CD8-positive, alpha-beta memory T cell (primary cell): ENCODE measurements around the gene KIF26A. TPM values are rescaled to one million over a fixed set of nuclear protein-coding genes. Genes with fewer than 3 reads are reported as not detected.

ENCODE experiments used
- CTCF ChIA-PET: fragments of 350-600 bp; sonication (Branson Sonifier 250); formaldehyde crosslinking; loops from one replicate; lab custom pipeline; 2021; ENCODE audit warnings: antibody characterized with exemption; lab: Charles Lee
- POLR2A ChIA-PET: fragments of 350-600 bp; sonication (Branson Sonifier 250); formaldehyde crosslinking; loops from one replicate; lab custom pipeline; 2021; ENCODE audit warnings: antibody characterized with exemption; lab: Charles Lee
- DNase-seq, 5 donors: peaks; one replicate each; pipeline versions ENCODE4 v3.0.0 to v3.0.0-alpha.2; 2020 to 2022; ENCODE audit warnings: mixed read lengths in 1 of 5
- H3K27ac ChIP-seq: one replicate; pipeline ENCODE4 v1.7.0; 2013; ENCODE audit warnings: low read depth, mild to moderate bottlenecking, low read length, moderate library complexity
- H3K27me3 ChIP-seq: 2 replicates; pipeline ENCODE4 v1.7.0; 2013; ENCODE audit warnings: low read length, mild to moderate bottlenecking; ENCODE audit not compliant: insufficient read depth, poor library complexity, severe bottlenecking
- H3K36me3 ChIP-seq: 2 replicates; pipeline ENCODE4 v1.7.0; 2013; ENCODE audit warnings: mild to moderate bottlenecking, low read length, moderate library complexity; ENCODE audit not compliant: insufficient read depth
- H3K4me1 ChIP-seq: 2 replicates; pipeline ENCODE4 v1.7.0; 2013; ENCODE audit warnings: mild to moderate bottlenecking, low read length, moderate library complexity; ENCODE audit not compliant: insufficient read depth
- H3K4me3 ChIP-seq: 2 replicates; pipeline ENCODE4 v1.7.0; 2013; ENCODE audit warnings: mild to moderate bottlenecking, low read length
- H3K9me3 ChIP-seq: 2 replicates; pipeline ENCODE4 v1.7.0; 2013; ENCODE audit warnings: mild to moderate bottlenecking, low read length
- H3K27ac Mint-ChIP-seq, 8 donors: one replicate each; pipeline ENCODE4 v1.8.0; 2020 to 2021; ENCODE audit warnings: mixed read lengths in 8 of 8, mild to moderate bottlenecking in 6 of 8, inconsistent platforms in 3 of 8, moderate library complexity in 3 of 8
- H3K27me3 Mint-ChIP-seq, 2 donors: one replicate each; pipeline ENCODE4 v1.8.0; 2020 to 2021; ENCODE audit warnings: mixed read lengths in 2 of 2, mild to moderate bottlenecking in 1 of 2, moderate library complexity in 1 of 2
- H3K36me3 Mint-ChIP-seq, 3 donors: one replicate each; pipeline ENCODE4 v1.8.0; 2020 to 2021; ENCODE audit warnings: mixed read lengths in 3 of 3, inconsistent platforms in 1 of 3, mild to moderate bottlenecking in 1 of 3
- H3K4me1 Mint-ChIP-seq, 3 donors: one replicate each; pipeline ENCODE4 v1.8.0; 2020 to 2021; ENCODE audit warnings: mixed read lengths in 3 of 3, inconsistent platforms in 1 of 3, mild to moderate bottlenecking in 1 of 3
- H3K4me3 Mint-ChIP-seq, 7 donors: one replicate each; pipeline ENCODE4 v1.8.0; 2020 to 2021; ENCODE audit warnings: mixed read lengths in 7 of 7, mild to moderate bottlenecking in 6 of 7, moderate library complexity in 4 of 7, inconsistent platforms in 2 of 7
- H3K9me3 Mint-ChIP-seq, 5 donors: one replicate each; pipeline ENCODE4 v1.8.0; 2020 to 2022; ENCODE audit warnings: mixed read lengths in 5 of 5, mild to moderate bottlenecking in 3 of 5, moderate library complexity in 2 of 5, inconsistent platforms in 1 of 5
- polyA plus RNA-seq: library from polyadenylated mRNA; unstranded; fragments of 300-500 nt; fragmentation: Illumina TruSeq; gene quantifications from one replicate; pipeline ENCODE4 v1.2.3, GENCODE V29; 2021
- total RNA-seq, 2 experiments: library from RNA; stranded (reverse); gene quantifications; one replicate each; pipeline ENCODE4 v1.2.3, GENCODE V29; 2021

The KIF26A gene
- total and polyA plus RNA-seq, 3 experiments from 2014 or later = 0.15 to 0.20 TPM; not detected in 1

DNA sequence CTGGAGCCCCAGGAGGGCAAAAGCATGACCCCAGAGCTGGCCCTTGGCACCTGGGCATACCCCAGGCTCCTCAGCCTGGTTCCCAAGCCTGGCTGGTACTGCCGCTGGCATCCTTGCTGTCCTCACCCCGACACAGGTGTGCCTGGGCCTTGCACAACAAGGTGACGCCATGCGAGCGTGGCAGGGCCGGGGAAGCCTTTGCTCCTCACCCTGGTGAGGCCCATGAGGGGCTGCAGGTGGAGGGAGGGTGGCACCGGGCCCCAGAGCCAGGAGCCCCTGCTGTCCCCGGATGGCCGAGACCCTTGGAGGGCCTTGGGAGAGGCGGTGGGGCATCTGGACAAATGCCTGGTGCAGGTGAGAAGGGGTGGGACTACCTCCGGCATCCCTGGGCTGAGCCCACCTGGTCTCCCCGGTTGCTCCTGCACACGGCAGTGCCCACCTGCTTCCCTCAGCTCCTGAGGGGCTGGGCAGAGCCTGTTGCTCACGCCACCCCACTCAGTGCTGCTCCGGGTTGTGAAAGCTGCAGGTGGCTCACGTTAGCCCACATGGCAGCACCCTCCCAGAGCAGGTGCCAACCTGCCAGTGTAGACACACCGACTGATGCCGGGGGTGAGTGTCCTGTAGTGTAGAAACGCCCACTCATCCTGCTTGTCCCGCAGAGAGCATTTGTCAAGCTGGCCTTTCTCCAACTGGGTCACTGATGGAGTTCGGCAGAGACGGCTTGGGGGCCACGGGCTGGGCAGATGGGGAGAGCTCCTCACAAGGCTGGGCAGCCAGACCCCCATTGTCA lies 24.6 kb upstream of the KIF26A start:
- H3K27me3 ChIP-seq = peaks cover 6% of the 10 kb centered on the region
- POLR2A ChIA-PET = no interaction called here
- no peaks in the 10 kb centered on the region for H3K4me1 ChIP-seq
- CTCF ChIA-PET = no interaction called here
- Mint-ChIP-seq H3K4me1 (peaks cover 0 to 10% (median 0%) of the 10 kb centered on the region in 3 donors), H3K27me3 (peaks cover 11 to 26% of the 10 kb centered on the region in 2 donors), H3K36me3 (no peaks in the 10 kb centered on the region), H3K27ac (no peak overlapping the region), H3K4me3 (no peak overlapping the region), H3K9me3 (no peaks in the 10 kb centered on the region)
- H3K4me3 ChIP-seq = no peak overlapping the region
- no peaks in the 10 kb centered on the region for H3K36me3 ChIP-seq
- peak in 1 of 5 donors; percentile 48 for DNase-seq
- H3K27ac ChIP-seq = no peak overlapping the region
- no peaks in the 10 kb centered on the region for H3K9me3 ChIP-seq

- Mint-ChIP-seq H3K27ac (no peak overlapping the region), H3K27me3 (peaks cover 11 to 33% of the 10 kb centered on the region in 2 donors), H3K36me3 (no peaks in the 10 kb centered on the region), H3K9me3 (no peaks in the 10 kb centered on the region), H3K4me1 (peaks cover 0 to 10% (median 0%) of the 10 kb centered on the region in 3 donors), H3K4me3 (no peak overlapping the region)
- H3K27me3 ChIP-seq = peaks cover 8% of the 10 kb centered on the region
- CTCF ChIA-PET = no interaction called here
- no peak overlapping the region for H3K4me3 ChIP-seq
- no peaks in the 10 kb centered on the region for H3K36me3 ChIP-seq
- POLR2A ChIA-PET = no interaction called here
- no peaks in the 10 kb centered on the region for H3K4me1 ChIP-seq
- no peak overlapping the region for H3K27ac ChIP-seq
- no peaks in the 10 kb centered on the region for H3K9me3 ChIP-seq
- DNase-seq = peak in 1 of 5 donors; percentile 26
These were observed 23.8 kb upstream of the KIF26A start for GRCh38 chr14:104114421-104115130.

GRCh38 chr14:104115131-104115600 lies 23.2 kb upstream of the KIF26A start:
- no peaks in the 10 kb centered on the region for H3K4me1 ChIP-seq
- peak overlapping the region in 3 of 7 donors; percentile 47 to 65 (median 55) for H3K4me3 Mint-ChIP-seq
- DNase-seq = peak in 1 of 5 donors; percentile 17
- no peak overlapping the region for H3K27ac ChIP-seq
- ChIA-PET POLR2A (no interaction called here), CTCF (no interaction called here)
- no peaks in the 10 kb centered on the region for H3K36me3 Mint-ChIP-seq
- peaks cover 8% of the 10 kb centered on the region for H3K27me3 ChIP-seq
- H3K9me3 Mint-ChIP-seq = no peaks in the 10 kb centered on the region
- H3K9me3 ChIP-seq = no peaks in the 10 kb centered on the region
- H3K4me1 Mint-ChIP-seq = peaks cover 0 to 10% (median 0%) of the 10 kb centered on the region in 3 donors
- no peak overlapping the region for H3K27ac Mint-ChIP-seq
- H3K36me3 ChIP-seq = no peaks in the 10 kb centered on the region
- H3K4me3 ChIP-seq = no peak overlapping the region
- peaks cover 11 to 36% of the 10 kb centered on the region in 2 donors for H3K27me3 Mint-ChIP-seq

- Mint-ChIP-seq H3K36me3 (no peaks in the 10 kb centered on the region), H3K27me3 (peaks cover 15 to 39% of the 10 kb centered on the region in 2 donors), H3K9me3 (no peaks in the 10 kb centered on the region), H3K27ac (no peak overlapping the region), H3K4me3 (peak overlapping the region in 6 of 7 donors; percentile 47 to 72 (median 58)), H3K4me1 (peaks cover 0 to 10% (median 0%) of the 10 kb centered on the region in 3 donors)
- Histone ChIP-seq H3K36me3 (no peaks in the 10 kb centered on the region), H3K27ac (no peak overlapping the region), H3K9me3 (no peaks in the 10 kb centered on the region), H3K27me3 (peaks cover 8% of the 10 kb centered on the region), H3K4me1 (no peaks in the 10 kb centered on the region), H3K4me3 (no peak overlapping the region)
- ChIA-PET POLR2A (no interaction called here), CTCF (no interaction called here)
- peak in 1 of 5 donors; percentile 19 for DNase-seq
These were observed 22.6 kb upstream of the KIF26A start for GRCh38 chr14:104115691-104116287.

DNA sequence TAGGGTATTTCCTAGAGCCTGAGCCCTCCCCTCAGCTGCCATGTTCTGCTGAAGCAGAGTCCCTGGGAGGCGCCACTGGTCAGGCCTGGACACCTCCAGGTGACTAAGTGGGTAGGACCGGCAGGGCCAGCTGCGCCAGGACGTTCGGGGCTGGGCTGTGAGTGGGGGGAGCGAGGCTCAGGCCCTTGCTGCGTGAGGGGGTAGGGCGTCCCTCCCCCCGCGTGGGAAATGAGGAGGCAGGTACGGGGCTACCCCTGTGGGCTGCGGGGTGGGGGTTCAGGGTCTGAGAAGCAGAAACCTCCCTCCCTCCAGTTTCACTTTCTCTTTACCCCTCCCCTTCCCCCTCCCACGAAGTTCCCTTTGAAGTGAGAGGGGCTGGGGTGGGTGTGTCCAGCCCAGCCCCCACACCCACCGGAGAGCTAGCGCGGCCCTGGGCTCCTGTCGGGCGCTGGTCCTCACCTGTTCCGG lies 22.1 kb upstream of the KIF26A start:
- H3K27me3 ChIP-seq = peaks cover 8% of the 10 kb centered on the region
- peak in 1 of 5 donors; percentile 33 for DNase-seq
- no peak overlapping the region for H3K27ac ChIP-seq
- Mint-ChIP-seq H3K36me3 (no peaks in the 10 kb centered on the region), H3K27ac (no peak overlapping the region), H3K9me3 (no peaks in the 10 kb centered on the region), H3K4me1 (peaks cover 0 to 10% (median 0%) of the 10 kb centered on the region in 3 donors), H3K27me3 (peaks cover 18 to 41% of the 10 kb centered on the region in 2 donors), H3K4me3 (peak overlapping the region in 3 of 7 donors; percentile 49 to 72 (median 55))
- no peaks in the 10 kb centered on the region for H3K9me3 ChIP-seq
- H3K36me3 ChIP-seq = no peaks in the 10 kb centered on the region
- POLR2A ChIA-PET = no interaction called here
- no peaks in the 10 kb centered on the region for H3K4me1 ChIP-seq
- H3K4me3 ChIP-seq = no peak overlapping the region
- CTCF ChIA-PET = no interaction called here

GRCh38 chr14:104116756-104117340 lies 21.5 kb upstream of the KIF26A start:
- Histone ChIP-seq H3K4me3 (no peak overlapping the region), H3K27me3 (peaks cover 8% of the 10 kb centered on the region), H3K36me3 (no peaks in the 10 kb centered on the region), H3K4me1 (no peaks in the 10 kb centered on the region), H3K9me3 (no peaks in the 10 kb centered on the region), H3K27ac (no peak overlapping the region)
- ChIA-PET POLR2A (no interaction called here), CTCF (no interaction called here)
- Mint-ChIP-seq H3K9me3 (no peaks in the 10 kb centered on the region), H3K36me3 (no peaks in the 10 kb centered on the region), H3K27ac (no peak overlapping the region), H3K27me3 (peaks cover 18 to 41% of the 10 kb centered on the region in 2 donors), H3K4me1 (peaks cover 0 to 10% (median 0%) of the 10 kb centered on the region in 3 donors), H3K4me3 (peak overlapping the region in 1 of 7 donors; percentile 49)
- peak in 1 of 5 donors; percentile 10 for DNase-seq

DNA sequence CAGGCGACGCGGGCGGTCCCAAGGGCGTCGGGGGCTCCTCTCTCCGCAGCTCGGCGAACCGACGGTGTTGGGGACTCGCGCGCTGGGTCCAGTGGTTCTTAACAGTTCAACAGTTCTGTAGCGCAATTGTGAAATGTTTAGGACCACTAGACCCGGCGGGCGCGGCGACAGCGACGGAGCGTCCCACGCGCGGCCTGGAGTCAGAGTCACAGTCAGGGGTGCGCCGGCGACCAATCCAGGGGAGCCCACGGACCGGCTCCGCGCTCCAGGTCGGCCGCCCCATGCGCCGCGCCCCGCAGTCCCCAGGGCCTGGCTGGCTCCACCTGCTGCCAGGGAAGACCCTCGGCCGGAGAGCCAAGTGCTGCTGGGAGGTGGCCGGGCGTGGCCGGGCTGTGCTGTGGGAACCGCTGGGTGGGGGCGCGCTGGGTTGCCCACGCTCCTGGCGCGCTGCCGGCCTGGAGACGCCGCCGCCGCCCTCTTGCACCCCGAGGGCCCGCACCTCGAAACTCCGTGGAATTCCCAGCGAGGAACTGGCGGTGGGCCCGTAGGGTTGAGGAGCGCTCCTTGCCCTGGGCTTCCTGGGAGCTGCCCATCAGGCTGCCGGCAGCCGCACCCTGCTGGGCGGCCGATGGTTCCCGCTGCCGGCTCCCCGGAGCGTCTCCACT lies 20.9 kb upstream of the KIF26A start:
- Mint-ChIP-seq H3K27me3 (peaks cover 18 to 41% of the 10 kb centered on the region in 2 donors), H3K4me1 (peaks cover 0 to 10% (median 0%) of the 10 kb centered on the region in 3 donors), H3K9me3 (no peaks in the 10 kb centered on the region), H3K27ac (no peak overlapping the region), H3K36me3 (no peaks in the 10 kb centered on the region), H3K4me3 (peak overlapping the region in 1 of 7 donors; percentile 15)
- Histone ChIP-seq H3K27me3 (peaks cover 8% of the 10 kb centered on the region), H3K4me3 (no peak overlapping the region), H3K4me1 (no peaks in the 10 kb centered on the region), H3K27ac (no peak overlapping the region), H3K9me3 (no peaks in the 10 kb centered on the region), H3K36me3 (no peaks in the 10 kb centered on the region)
- DNase-seq = peak in 1 of 5 donors; percentile 23
- ChIA-PET CTCF (no interaction called here), POLR2A (no interaction called here)
